ENCODE results near the gene CUEDC1.

DNA sequence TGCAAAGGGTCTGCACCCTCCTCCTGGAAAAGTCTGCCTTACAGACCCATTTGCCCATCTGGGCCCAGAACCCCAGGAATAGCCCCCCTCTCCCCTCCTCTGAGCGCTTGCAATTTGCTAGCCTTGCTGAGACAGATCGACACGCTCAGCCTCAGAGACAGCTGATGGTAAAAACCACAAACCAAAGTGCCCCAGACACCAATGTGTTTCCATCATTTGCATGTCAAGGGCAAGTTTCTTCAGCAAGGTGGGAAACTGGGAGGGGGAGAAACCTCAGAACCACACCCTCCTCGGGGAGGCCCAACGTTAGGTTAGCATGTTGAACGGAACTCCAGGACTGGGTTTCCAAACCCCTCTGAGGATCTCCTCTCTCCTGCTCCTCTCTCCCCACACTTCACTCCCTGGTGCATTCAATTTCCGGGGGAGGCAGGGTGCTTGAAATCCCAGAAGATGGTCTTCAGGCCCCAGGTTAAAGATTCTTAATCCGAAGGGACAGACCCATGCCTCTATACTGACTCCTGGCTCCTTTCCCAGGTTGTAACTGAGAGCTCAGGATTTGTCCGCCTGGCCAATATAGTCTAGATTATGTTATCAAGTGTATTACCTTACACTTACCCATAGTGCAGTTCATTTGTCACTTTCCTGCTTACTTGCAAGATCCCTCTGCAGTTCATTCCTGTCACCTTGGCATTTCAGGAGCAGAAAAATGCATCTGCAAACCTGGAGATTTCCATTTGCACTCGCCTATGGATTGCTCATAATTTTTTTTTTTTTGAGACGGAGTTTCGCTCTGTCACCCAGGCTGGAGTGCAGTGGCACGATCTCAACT lies 1.3 kb upstream of the CUEDC1 start:
- TF ChIP-seq POLR2AphosphoS5 (IDR thresholded peaks at IDR 0.05; ENCODE audit: low read depth) (no peak), GABPA (IDR thresholded peaks at IDR 0.05; ENCODE audit: low read depth) (no peak)
- TF ChIP-seq, protein P1, sequence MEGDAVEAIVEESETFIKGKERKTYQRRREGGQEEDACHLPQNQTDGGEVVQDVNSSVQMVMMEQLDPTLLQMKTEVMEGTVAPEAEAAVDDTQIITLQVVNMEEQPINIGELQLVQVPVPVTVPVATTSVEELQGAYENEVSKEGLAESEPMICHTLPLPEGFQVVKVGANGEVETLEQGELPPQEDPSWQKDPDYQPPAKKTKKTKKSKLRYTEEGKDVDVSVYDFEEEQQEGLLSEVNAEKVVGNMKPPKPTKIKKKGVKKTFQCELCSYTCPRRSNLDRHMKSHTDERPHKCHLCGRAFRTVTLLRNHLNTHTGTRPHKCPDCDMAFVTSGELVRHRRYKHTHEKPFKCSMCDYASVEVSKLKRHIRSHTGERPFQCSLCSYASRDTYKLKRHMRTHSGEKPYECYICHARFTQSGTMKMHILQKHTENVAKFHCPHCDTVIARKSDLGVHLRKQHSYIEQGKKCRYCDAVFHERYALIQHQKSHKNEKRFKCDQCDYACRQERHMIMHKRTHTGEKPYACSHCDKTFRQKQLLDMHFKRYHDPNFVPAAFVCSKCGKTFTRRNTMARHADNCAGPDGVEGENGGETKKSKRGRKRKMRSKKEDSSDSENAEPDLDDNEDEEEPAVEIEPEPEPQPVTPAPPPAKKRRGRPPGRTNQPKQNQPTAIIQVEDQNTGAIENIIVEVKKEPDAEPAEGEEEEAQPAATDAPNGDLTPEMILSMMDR (IDR thresholded peaks at IDR 0.05; ENCODE audit: insufficient read depth, low read length) = no peak

All from HL-60 (cell line).